Colonic mucosa (tissue), 4 donors: ENCODE data around the gene FRK. TPM values are rescaled to one million over a fixed set of nuclear protein-coding genes. Genes with fewer than 3 reads are reported as not detected.

Source experiments
- DNase-seq: peaks from one replicate; pipeline ENCODE4 v3.0.0-alpha.2; 2020
- H3K27ac ChIP-seq: fragments of 200-600 bp; one replicate; pipeline ENCODE4 v1.8.0; 2021
- H3K27me3 ChIP-seq: fragments of 200-600 bp; one replicate; pipeline ENCODE4 v1.8.0; 2021
- H3K36me3 ChIP-seq: fragments of 200-600 bp; one replicate; pipeline ENCODE4 v1.8.0; 2021
- H3K4me1 ChIP-seq: fragments of 200-600 bp; one replicate; pipeline ENCODE4 v1.8.0; 2021; ENCODE audit warnings: mild to moderate bottlenecking
- H3K4me3 ChIP-seq: fragments of 200-600 bp; one replicate; pipeline ENCODE4 v1.8.0; 2021
- H3K9ac ChIP-seq, 2 donors: one replicate each; pipeline ENCODE4 v1.7.0; 2013; ENCODE audit warnings: control low read depth in 2 of 2, low read depth in 2 of 2, low read length in 2 of 2
- H3K9me3 ChIP-seq: fragments of 200-600 bp; one replicate; pipeline ENCODE4 v1.8.0; 2021
- intact Hi-C: fragments of 100-400 bp; cut with DNase I; formaldehyde crosslinking; loops from one replicate; pipeline ENCODE4 v1.14.1; 2022
- total RNA-seq, 2 donors: library from RNA; stranded (reverse); fragmentation: NEBNext Ultra II Directional in 1 of 2; extraction: Animal tissue kit (Norgen Biotek cat#: 25700) in 1 of 2; gene quantifications; one replicate each; pipeline ENCODE4 v1.2.1, GENCODE V29; 2021
- TF ChIP-seq, protein P1 (sequence below): fragments of 200-600 bp; IDR thresholded peaks from one replicate; pipeline ENCODE4 v1.8.0; 2022; ENCODE audit warnings: antibody characterized with exemption, mild to moderate bottlenecking
- donor health status: healthy.
- donor health status: DM: no; HTN: no; CAD: no.
- donor health status: DM: no; HTN: no; CAD: no.

Gene FRK
- total RNA-seq, 2 donors from 2014 or later: 25.9 to 27.1 TPM

DNA sequence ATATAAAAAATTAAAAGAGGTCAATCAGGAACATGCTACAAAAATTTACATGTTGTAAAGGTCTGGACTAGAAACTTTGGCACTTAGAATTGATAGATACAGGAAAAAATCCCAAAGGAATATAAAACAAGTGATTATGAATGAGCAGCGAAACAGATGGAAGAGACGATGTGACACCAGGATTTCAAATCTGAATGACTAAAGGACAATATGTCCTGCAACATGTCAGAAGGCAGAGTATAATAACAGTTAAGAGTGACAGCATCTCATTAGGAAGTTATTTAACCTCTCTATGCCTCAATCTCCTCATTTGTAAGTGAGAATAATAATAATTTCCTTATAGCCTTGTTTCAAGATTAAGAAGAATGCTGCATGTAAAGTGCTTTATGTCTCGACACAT is 50.3 kb downstream of the FRK start:
- H3K9me3 ChIP-seq: no peaks in the 10 kb centered on the region
- H3K4me3 ChIP-seq: no peak overlapping the region
- TF ChIP-seq, protein P1, sequence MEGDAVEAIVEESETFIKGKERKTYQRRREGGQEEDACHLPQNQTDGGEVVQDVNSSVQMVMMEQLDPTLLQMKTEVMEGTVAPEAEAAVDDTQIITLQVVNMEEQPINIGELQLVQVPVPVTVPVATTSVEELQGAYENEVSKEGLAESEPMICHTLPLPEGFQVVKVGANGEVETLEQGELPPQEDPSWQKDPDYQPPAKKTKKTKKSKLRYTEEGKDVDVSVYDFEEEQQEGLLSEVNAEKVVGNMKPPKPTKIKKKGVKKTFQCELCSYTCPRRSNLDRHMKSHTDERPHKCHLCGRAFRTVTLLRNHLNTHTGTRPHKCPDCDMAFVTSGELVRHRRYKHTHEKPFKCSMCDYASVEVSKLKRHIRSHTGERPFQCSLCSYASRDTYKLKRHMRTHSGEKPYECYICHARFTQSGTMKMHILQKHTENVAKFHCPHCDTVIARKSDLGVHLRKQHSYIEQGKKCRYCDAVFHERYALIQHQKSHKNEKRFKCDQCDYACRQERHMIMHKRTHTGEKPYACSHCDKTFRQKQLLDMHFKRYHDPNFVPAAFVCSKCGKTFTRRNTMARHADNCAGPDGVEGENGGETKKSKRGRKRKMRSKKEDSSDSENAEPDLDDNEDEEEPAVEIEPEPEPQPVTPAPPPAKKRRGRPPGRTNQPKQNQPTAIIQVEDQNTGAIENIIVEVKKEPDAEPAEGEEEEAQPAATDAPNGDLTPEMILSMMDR: no peak
- intact Hi-C loops: loop anchor here (2.0 kb wide), 1 partner anchor 86 kb away; no protein-coding TSS in a partner anchor
- no peak overlapping the region for H3K9ac ChIP-seq
- peaks cover 3% of the 10 kb centered on the region for H3K4me1 ChIP-seq
- no peak overlapping the region for H3K27ac ChIP-seq
- no peaks in the 10 kb centered on the region for H3K27me3 ChIP-seq
- no peaks in the 10 kb centered on the region for H3K36me3 ChIP-seq
- no peak for DNase-seq

GRCh38 chr6:116008470-116009243 is 52.0 kb downstream of the FRK start:
- TF ChIP-seq, protein P1: no peak
- H3K4me1 ChIP-seq: peaks cover 3% of the 10 kb centered on the region
- no peak for DNase-seq
- H3K27me3 ChIP-seq: no peaks in the 10 kb centered on the region
- no peaks in the 10 kb centered on the region for H3K9me3 ChIP-seq
- no peaks in the 10 kb centered on the region for H3K36me3 ChIP-seq
- no peak overlapping the region for H3K4me3 ChIP-seq
- H3K9ac ChIP-seq: no peak overlapping the region
- intact Hi-C loops: no loop called here
- H3K27ac ChIP-seq: no peak overlapping the region

- Histone ChIP-seq H3K4me1 (no peaks in the 10 kb centered on the region), H3K27ac (no peak overlapping the region), H3K27me3 (no peaks in the 10 kb centered on the region), H3K9ac (no peak overlapping the region), H3K9me3 (no peaks in the 10 kb centered on the region), H3K36me3 (no peaks in the 10 kb centered on the region), H3K4me3 (no peak overlapping the region)
- intact Hi-C loops: no loop called here
- TF ChIP-seq, protein P1: no peak
- DNase-seq: no peak
These were observed 55.6 kb downstream of the FRK start for GRCh38 chr6:116004841-116005815.

DNA sequence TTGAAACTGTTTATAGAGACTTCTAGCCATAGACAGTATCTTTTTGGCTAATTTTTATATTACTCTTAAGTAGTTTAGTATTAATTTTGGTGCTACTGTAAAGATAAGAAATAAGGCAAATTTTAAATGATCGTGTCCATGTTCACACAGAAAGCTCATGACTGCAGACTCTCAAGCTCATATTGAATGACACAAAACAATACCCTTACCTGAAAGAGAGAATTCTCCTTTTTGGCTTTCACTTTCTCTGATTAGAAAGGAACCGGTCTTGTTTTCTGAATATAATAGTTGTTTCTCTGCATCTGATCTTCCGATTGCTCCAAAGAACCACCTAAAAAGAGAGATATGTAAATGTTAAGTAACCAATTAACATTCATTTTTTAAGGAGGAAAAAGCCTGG is 57.0 kb downstream of the FRK start:
- TF ChIP-seq, protein P1: no peak
- no peaks in the 10 kb centered on the region for H3K9me3 ChIP-seq
- no peak overlapping the region for H3K4me3 ChIP-seq

DNA sequence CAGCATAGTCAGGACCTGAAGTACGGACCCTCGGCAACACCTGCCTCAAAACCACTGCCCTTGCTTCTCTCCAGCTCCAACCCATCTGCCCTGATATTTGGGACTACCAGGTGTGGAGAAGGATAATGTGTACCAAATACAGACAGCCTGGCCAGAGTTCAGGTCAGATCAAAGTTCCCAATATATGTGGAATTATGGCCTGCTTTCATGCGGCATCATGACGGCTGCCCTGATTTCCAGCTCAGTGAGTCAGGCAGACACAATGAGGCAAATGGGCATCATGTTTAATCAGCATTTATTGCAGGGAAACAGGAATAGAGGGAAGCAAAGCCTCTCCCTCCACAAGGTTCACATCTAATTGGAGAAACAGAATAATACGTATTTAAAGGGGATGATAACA is 57.9 kb downstream of the FRK start:
- intact Hi-C loops: no loop called here
- H3K9me3 ChIP-seq: no peaks in the 10 kb centered on the region
- no peak overlapping the region for H3K4me3 ChIP-seq
- no peak overlapping the region for H3K9ac ChIP-seq
- DNase-seq: no peak
- TF ChIP-seq, protein P1: no peak
- H3K27ac ChIP-seq: no peak overlapping the region
- H3K36me3 ChIP-seq: no peaks in the 10 kb centered on the region
- no peaks in the 10 kb centered on the region for H3K4me1 ChIP-seq
- H3K27me3 ChIP-seq: no peaks in the 10 kb centered on the region

More for the DNA sequence above, 57.0 kb downstream of the FRK start:
- no peak for DNase-seq
- Histone ChIP-seq H3K27me3 (no peaks in the 10 kb centered on the region), H3K36me3 (no peaks in the 10 kb centered on the region), H3K9ac (no peak overlapping the region), H3K27ac (no peak overlapping the region), H3K4me1 (no peaks in the 10 kb centered on the region)
- intact Hi-C loops: no loop called here
